Astrocyte (in vitro differentiated cells and primary cell): ENCODE data around the gene AQP2. TPM values are rescaled to one million over a fixed set of nuclear protein-coding genes. Genes with fewer than 3 reads are reported as not detected.

Source experiments
- DNase-seq: peaks from one replicate; pipeline ENCODE4 v3.0.0-alpha.2; 2010; ENCODE audit warnings: low read depth
- FAIRE-seq: peaks from 2 replicates; lab custom pipeline; 2011; peaks lifted over from hg19 to GRCh38; lab: Jason Lieb, UNC
- H2AFZ ChIP-seq: 2 replicates; pipeline ENCODE4 v1.6.0; 2012; ENCODE audit warnings: low read depth, low read length, inconsistent platforms
- H3K27ac ChIP-seq: 2 replicates; pipeline ENCODE4 v1.5.1; 2011; ENCODE audit warnings: low read depth, low read length, inconsistent platforms
- H3K27me3 ChIP-seq: 2 replicates; pipeline ENCODE4 v1.6.0; 2011; ENCODE audit warnings: low read length, inconsistent platforms; ENCODE audit not compliant: insufficient read depth
- H3K36me3 ChIP-seq: 2 replicates; pipeline ENCODE4 v1.5.1; 2011; ENCODE audit warnings: low read length, inconsistent platforms; ENCODE audit not compliant: insufficient read depth
- H3K4me1 ChIP-seq: 2 replicates; pipeline ENCODE4 v1.5.1; 2011; ENCODE audit warnings: low read length, inconsistent platforms; ENCODE audit not compliant: insufficient read depth
- H3K4me2 ChIP-seq: 2 replicates; pipeline ENCODE4 v1.6.0; 2012; ENCODE audit warnings: low read length, inconsistent platforms
- H3K4me3 ChIP-seq: 2 replicates; pipeline ENCODE4 v1.5.1; 2011; ENCODE audit warnings: low read depth, mild to moderate bottlenecking, low read length, inconsistent platforms; ENCODE audit not compliant: insufficient read depth
- H3K79me2 ChIP-seq: 2 replicates; pipeline ENCODE4 v1.6.0; 2012; ENCODE audit warnings: mild to moderate bottlenecking, low read length, inconsistent platforms; ENCODE audit not compliant: insufficient read depth
- H3K9ac ChIP-seq: 2 replicates; pipeline ENCODE4 v1.6.0; 2012; ENCODE audit warnings: mild to moderate bottlenecking, low read length, inconsistent platforms
- H3K9me3 ChIP-seq: 2 replicates; pipeline ENCODE4 v1.5.1; 2012; ENCODE audit warnings: low read depth, mild to moderate bottlenecking, low read length, inconsistent platforms; ENCODE audit not compliant: insufficient read depth
- H4K20me1 ChIP-seq: 2 replicates; pipeline ENCODE4 v1.6.0; 2012; ENCODE audit warnings: low read length, inconsistent platforms; ENCODE audit not compliant: insufficient read depth
- H3K27ac Mint-ChIP-seq: one replicate; pipeline ENCODE4 v1.8.0; 2021; ENCODE audit warnings: mild to moderate bottlenecking, mixed read lengths; ENCODE audit not compliant: unreplicated experiment
- H3K27me3 Mint-ChIP-seq: one replicate; pipeline ENCODE4 v1.8.0; 2021; ENCODE audit warnings: low read depth, mixed read lengths; ENCODE audit not compliant: unreplicated experiment
- H3K36me3 Mint-ChIP-seq: one replicate; pipeline ENCODE4 v1.8.0; 2021; ENCODE audit warnings: low read depth, mixed read lengths; ENCODE audit not compliant: unreplicated experiment
- H3K4me1 Mint-ChIP-seq: one replicate; pipeline ENCODE4 v1.8.0; 2021; ENCODE audit warnings: low read depth, mixed read lengths; ENCODE audit not compliant: unreplicated experiment
- H3K4me3 Mint-ChIP-seq: one replicate; pipeline ENCODE4 v1.8.0; 2021; ENCODE audit warnings: mild to moderate bottlenecking, moderate library complexity, mixed read lengths; ENCODE audit not compliant: unreplicated experiment
- H3K9me3 Mint-ChIP-seq: one replicate; pipeline ENCODE4 v1.8.0; 2021; ENCODE audit warnings: mild to moderate bottlenecking, mixed read lengths; ENCODE audit not compliant: unreplicated experiment
- EZH2 ChIP-seq: IDR thresholded peaks from 2 replicates; pipeline ENCODE4 v1.6.1; 2012; ENCODE audit warnings: mild to moderate bottlenecking, low read length, inconsistent platforms; ENCODE audit not compliant: insufficient read depth
- total RNA-seq: library from RNA; stranded (reverse); gene quantifications from 2 replicates; pipeline ENCODE4 v1.2.1, GENCODE V29; 2021
- TF ChIP-seq, protein P1 (sequence below): IDR thresholded peaks from 2 replicates; pipeline ENCODE4 v1.5.1; 2011; ENCODE audit warnings: low read depth, mild to moderate bottlenecking, inconsistent platforms, low read length, moderate library complexity; ENCODE audit not compliant: insufficient read depth

AQP2 gene
- total RNA-seq, 1 donor from 2014 or later, result not detected

DNA sequence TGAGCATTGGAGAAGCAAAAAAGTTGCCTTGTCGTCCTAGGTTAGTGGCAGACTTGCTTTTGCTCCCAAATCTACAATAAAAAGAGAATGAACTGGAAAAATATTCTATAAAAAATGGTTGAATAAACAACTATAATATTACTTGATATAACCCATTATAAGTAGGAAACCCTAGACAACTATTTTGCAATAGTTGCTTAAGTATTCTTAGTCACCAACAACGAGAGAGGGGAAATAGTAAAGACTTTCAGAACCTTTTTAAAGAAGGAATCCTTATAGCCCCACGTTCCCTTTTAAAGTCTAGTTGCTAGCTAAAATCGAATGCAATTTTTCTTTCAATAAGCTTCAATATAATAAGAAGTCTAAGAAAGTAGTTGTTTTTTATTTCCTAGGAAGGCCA, 39.7 kb downstream of the AQP2 start:
- Histone ChIP-seq H3K27me3 (no peaks in the 10 kb centered on the region), H3K4me3 (no peak overlapping the region), H3K9me3 (no peaks in the 10 kb centered on the region), H2AFZ (no peak overlapping the region), H3K4me2 (no peak overlapping the region), H3K9ac (no peak overlapping the region), H3K27ac (no peak overlapping the region), H4K20me1 (no peaks in the 10 kb centered on the region), H3K4me1 (no peaks in the 10 kb centered on the region), H3K36me3 (peaks cover 29% of the 10 kb centered on the region), H3K79me2 (no peaks in the 10 kb centered on the region)
- no peaks in the 10 kb centered on the region for H3K9me3 Mint-ChIP-seq
- H3K4me3 Mint-ChIP-seq, result no peak overlapping the region
- TF ChIP-seq, protein P1, sequence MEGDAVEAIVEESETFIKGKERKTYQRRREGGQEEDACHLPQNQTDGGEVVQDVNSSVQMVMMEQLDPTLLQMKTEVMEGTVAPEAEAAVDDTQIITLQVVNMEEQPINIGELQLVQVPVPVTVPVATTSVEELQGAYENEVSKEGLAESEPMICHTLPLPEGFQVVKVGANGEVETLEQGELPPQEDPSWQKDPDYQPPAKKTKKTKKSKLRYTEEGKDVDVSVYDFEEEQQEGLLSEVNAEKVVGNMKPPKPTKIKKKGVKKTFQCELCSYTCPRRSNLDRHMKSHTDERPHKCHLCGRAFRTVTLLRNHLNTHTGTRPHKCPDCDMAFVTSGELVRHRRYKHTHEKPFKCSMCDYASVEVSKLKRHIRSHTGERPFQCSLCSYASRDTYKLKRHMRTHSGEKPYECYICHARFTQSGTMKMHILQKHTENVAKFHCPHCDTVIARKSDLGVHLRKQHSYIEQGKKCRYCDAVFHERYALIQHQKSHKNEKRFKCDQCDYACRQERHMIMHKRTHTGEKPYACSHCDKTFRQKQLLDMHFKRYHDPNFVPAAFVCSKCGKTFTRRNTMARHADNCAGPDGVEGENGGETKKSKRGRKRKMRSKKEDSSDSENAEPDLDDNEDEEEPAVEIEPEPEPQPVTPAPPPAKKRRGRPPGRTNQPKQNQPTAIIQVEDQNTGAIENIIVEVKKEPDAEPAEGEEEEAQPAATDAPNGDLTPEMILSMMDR, result no peak
- DNase-seq (no peak), FAIRE-seq (no peak)
- H3K4me1 Mint-ChIP-seq, result peaks cover 11% of the 10 kb centered on the region
- H3K27me3 Mint-ChIP-seq, result no peaks in the 10 kb centered on the region
- peaks cover 11% of the 10 kb centered on the region for H3K36me3 Mint-ChIP-seq
- H3K27ac Mint-ChIP-seq, result no peak overlapping the region

DNA sequence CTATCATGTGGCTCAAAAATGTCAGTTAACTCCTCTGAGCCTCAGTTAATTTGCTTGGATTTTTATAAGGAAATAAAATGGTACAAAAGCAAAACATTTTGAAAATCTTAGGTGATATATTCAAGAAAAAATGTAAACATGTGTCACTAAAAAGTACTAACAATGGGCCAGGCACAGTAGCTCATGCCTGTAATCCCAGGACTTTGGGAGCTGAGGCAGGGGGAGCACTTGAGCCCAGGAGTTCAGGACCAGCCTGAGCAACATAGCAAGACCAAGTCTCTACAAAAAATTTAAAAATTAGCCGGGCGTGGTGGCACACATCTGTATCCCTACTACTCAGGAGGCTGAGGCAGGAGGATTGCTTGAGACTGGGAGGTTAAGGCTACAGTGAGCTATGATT, 47.9 kb downstream of the AQP2 start:
- no peak overlapping the region for H3K9ac ChIP-seq
- Mint-ChIP-seq H3K4me1 (no peaks in the 10 kb centered on the region), H3K9me3 (no peaks in the 10 kb centered on the region), H3K36me3 (peaks cover 4% of the 10 kb centered on the region), H3K27me3 (no peaks in the 10 kb centered on the region), H3K27ac (no peak overlapping the region), H3K4me3 (no peak overlapping the region)
- no peaks in the 10 kb centered on the region for H3K4me1 ChIP-seq
- no peak overlapping the region for H3K4me2 ChIP-seq
- peaks cover 22% of the 10 kb centered on the region for H3K36me3 ChIP-seq
- TF ChIP-seq, protein P1, result no peak
- no peak for TF ChIP-seq EZH2
- no peak for FAIRE-seq
- no peaks in the 10 kb centered on the region for H3K9me3 ChIP-seq
- H3K79me2 ChIP-seq, result no peaks in the 10 kb centered on the region
- H4K20me1 ChIP-seq, result no peaks in the 10 kb centered on the region
- no peak for DNase-seq
- H3K27me3 ChIP-seq, result no peaks in the 10 kb centered on the region
- no peak overlapping the region for H3K4me3 ChIP-seq
- no peak overlapping the region for H3K27ac ChIP-seq
- no peak overlapping the region for H2AFZ ChIP-seq

DNA sequence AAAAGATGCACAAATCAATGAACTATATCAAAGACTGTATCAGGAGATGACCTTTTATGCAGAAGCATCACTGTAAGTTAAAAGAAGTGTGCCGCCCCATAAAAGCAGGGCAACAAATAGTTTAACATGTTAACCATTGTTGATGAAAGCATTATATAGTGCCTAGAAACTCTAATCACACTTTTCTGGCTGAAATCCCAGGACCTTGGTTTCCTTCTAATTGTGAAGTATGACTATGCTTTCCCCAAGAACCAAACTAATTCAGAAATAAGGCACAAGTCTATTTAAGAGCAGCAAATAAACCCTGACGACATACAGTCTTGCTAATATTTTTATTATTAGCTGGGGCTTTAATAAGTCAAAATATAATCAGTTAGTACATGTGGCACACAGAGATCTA, 53.1 kb downstream of the AQP2 start:
- Mint-ChIP-seq H3K4me1 (no peaks in the 10 kb centered on the region), H3K36me3 (no peaks in the 10 kb centered on the region), H3K9me3 (no peaks in the 10 kb centered on the region), H3K27ac (no peak overlapping the region), H3K27me3 (no peaks in the 10 kb centered on the region), H3K4me3 (no peak overlapping the region)
- H3K4me3 ChIP-seq, result no peak overlapping the region
- peaks cover 7% of the 10 kb centered on the region for H3K4me1 ChIP-seq
- peaks cover 33% of the 10 kb centered on the region for H3K79me2 ChIP-seq
- H4K20me1 ChIP-seq, result no peaks in the 10 kb centered on the region
- no peak overlapping the region for H2AFZ ChIP-seq
- peaks cover 15% of the 10 kb centered on the region for H3K36me3 ChIP-seq
- H3K4me2 ChIP-seq, result no peak overlapping the region
- H3K27ac ChIP-seq, result no peak overlapping the region
- no peak for TF ChIP-seq EZH2
- TF ChIP-seq, protein P1, result no peak
- no peaks in the 10 kb centered on the region for H3K9me3 ChIP-seq
- H3K9ac ChIP-seq, result no peak overlapping the region
- H3K27me3 ChIP-seq, result no peaks in the 10 kb centered on the region
- DNase-seq (peak; percentile 47), FAIRE-seq (no peak)
